SK-N-SH (cell line): ENCODE measurements around the gene ZC3H4.

Experiments used
- EZH2phosphoT487 ChIP-seq: fragments of 200-600 bp; sonication (generic); IDR thresholded peaks from 2 replicates; pipeline ENCODE4 v1.6.1; 2017; ENCODE audit warnings: low read depth, mixed run types, mild to moderate bottlenecking, antibody characterized with exemption, moderate library complexity, borderline replicate concordance
- MAX ChIP-seq: IDR thresholded peaks from 2 replicates; pipeline ENCODE4 v1.4.0; 2012; ENCODE audit warnings: low read depth
- MXI1 ChIP-seq: IDR thresholded peaks from 2 replicates; pipeline ENCODE4 v1.6.1; 2012; ENCODE audit warnings: mild to moderate bottlenecking, low read depth, low read length, improper control_type of control experiment
- TAF1 ChIP-seq: IDR thresholded peaks from 2 replicates; pipeline ENCODE4 v1.6.1; 2012; ENCODE audit warnings: low read depth, mild to moderate bottlenecking, low read length, moderate library complexity, borderline replicate concordance
- TF ChIP-seq, protein P1 (sequence below): fragments of 200-600 bp; sonication (generic); IDR thresholded peaks from 2 replicates; pipeline ENCODE4 v1.6.1; 2017; ENCODE audit warnings: antibody characterized with exemption, mild to moderate bottlenecking, moderate library complexity

DNA sequence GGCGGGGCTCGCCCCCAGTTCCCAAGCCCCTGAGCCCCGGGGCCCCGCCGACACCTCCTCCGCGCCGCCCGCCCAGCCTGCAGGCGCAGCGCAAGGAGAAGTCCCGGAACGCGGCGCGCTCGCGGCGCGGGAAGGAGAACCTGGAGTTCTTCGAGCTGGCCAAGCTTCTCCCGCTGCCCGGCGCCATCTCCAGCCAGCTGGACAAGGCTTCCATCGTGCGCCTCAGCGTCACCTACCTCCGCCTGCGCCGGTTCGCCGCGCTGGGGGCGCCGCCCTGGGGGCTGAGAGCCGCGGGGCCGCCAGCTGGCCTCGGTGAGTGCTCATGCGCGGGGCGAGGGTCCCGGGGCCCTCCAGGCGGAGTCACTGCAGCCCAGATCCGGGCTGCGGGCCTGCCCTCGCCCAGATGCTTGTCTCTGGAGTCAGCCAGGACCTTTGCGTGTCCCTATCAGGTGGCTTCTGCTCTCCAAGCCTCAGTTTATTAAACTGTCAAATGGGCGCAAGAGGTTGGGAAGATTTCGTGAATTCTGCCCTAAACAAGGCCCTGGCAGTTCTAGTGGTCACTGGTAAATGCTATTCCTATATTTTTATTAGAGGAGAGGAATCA lies 91.9 kb downstream of the ZC3H4 start:
- no peak for TF ChIP-seq MXI1
- TF ChIP-seq, protein P1, sequence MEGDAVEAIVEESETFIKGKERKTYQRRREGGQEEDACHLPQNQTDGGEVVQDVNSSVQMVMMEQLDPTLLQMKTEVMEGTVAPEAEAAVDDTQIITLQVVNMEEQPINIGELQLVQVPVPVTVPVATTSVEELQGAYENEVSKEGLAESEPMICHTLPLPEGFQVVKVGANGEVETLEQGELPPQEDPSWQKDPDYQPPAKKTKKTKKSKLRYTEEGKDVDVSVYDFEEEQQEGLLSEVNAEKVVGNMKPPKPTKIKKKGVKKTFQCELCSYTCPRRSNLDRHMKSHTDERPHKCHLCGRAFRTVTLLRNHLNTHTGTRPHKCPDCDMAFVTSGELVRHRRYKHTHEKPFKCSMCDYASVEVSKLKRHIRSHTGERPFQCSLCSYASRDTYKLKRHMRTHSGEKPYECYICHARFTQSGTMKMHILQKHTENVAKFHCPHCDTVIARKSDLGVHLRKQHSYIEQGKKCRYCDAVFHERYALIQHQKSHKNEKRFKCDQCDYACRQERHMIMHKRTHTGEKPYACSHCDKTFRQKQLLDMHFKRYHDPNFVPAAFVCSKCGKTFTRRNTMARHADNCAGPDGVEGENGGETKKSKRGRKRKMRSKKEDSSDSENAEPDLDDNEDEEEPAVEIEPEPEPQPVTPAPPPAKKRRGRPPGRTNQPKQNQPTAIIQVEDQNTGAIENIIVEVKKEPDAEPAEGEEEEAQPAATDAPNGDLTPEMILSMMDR = no peak
- no peak for TF ChIP-seq TAF1
- TF ChIP-seq MAX = no peak
- TF ChIP-seq EZH2phosphoT487 = peak; percentile 60; the same call in 1 of the 2 replicates
